ENCODE results near the gene SYCN. TPM values are rescaled to one million over a fixed set of nuclear protein-coding genes. Genes with fewer than 3 reads are reported as not detected.

SYCN gene
- polyA plus RNA-seq, 3 donors = not detected

DNA sequence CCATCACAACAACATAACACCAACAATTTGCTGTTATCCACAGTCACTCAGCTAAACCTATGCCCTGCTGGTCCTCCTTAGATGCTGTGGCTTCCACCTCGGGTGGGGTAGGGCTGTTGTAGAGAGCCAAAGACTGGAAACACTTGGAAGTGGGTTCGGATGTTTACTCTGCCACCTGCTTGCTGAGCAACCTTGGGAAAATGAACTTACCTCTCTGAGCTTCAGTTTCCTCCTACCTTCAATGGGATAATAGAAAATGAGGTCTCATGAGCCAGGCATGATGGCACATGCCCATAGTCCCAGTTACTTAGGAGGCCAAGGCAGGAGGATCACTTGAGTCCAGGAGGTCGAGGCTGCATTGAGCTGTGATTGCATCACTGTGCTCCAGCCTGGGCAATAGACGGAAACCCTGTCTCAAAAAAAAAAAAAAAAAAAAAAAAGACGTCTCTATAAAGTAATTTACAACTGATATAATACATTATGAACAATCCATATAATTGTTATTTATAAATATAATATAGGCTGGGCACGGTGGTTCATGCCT, 3.3 kb upstream of the SYCN start:
- TF ChIP-seq, protein P1, sequence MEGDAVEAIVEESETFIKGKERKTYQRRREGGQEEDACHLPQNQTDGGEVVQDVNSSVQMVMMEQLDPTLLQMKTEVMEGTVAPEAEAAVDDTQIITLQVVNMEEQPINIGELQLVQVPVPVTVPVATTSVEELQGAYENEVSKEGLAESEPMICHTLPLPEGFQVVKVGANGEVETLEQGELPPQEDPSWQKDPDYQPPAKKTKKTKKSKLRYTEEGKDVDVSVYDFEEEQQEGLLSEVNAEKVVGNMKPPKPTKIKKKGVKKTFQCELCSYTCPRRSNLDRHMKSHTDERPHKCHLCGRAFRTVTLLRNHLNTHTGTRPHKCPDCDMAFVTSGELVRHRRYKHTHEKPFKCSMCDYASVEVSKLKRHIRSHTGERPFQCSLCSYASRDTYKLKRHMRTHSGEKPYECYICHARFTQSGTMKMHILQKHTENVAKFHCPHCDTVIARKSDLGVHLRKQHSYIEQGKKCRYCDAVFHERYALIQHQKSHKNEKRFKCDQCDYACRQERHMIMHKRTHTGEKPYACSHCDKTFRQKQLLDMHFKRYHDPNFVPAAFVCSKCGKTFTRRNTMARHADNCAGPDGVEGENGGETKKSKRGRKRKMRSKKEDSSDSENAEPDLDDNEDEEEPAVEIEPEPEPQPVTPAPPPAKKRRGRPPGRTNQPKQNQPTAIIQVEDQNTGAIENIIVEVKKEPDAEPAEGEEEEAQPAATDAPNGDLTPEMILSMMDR (IDR thresholded peaks at IDR 0.05) = no peak
- intact Hi-C loops (cut with micrococcal nuclease) = no loop called here
- no peaks in the 10 kb centered on the region for H4K20me1 ChIP-seq (ENCODE audit: insufficient read depth, low read length)
- H3K27me3 Mint-ChIP-seq (ENCODE audit: low read depth in 3 of 3) = peaks cover 34 to 38% (median 38%) of the 10 kb centered on the region in 3 donors
- peaks cover 0 to 4% (median 2%) of the 10 kb centered on the region in 7 donors for H3K9me3 Mint-ChIP-seq
- no peaks in the 10 kb centered on the region for H3K9me3 ChIP-seq (replicated peaks in 1 of 2; ENCODE audit: control insufficient read depth in 1 of 2, insufficient read depth in 1 of 2, low read length in 2 of 2)
- H2AFZ ChIP-seq (ENCODE audit: insufficient read depth, low read depth, low read length, poor library complexity, severe bottlenecking) = no peak overlapping the region
- WGBS (ENCODE audit: insufficient coverage) = no CpG with 5 or more reads among the region's 6 CpGs
- H3K36me3 Mint-ChIP-seq = no peaks in the 10 kb centered on the region
- H3K36me3 ChIP-seq (replicated peaks in 1 of 2; ENCODE audit: control insufficient read depth in 1 of 2, insufficient read depth in 2 of 2, low read length in 2 of 2) = no peaks in the 10 kb centered on the region
- H3K27ac Mint-ChIP-seq = no peak overlapping the region
- H3K79me2 ChIP-seq (ENCODE audit: insufficient read depth, low read length) = no peaks in the 10 kb centered on the region
- no peaks in the 10 kb centered on the region for H3K4me1 ChIP-seq (ENCODE audit: control insufficient read depth in 1 of 2, insufficient read depth in 2 of 2, low read length in 2 of 2)
- no peak overlapping the region for H3K27ac ChIP-seq (ENCODE audit: low read depth in 1 of 2, low read length in 2 of 2)
- no peak overlapping the region for H3K4me3 ChIP-seq (replicated peaks in 1 of 3; ENCODE audit: low read depth in 2 of 3, low read length in 3 of 3)
- no peak for DNase-seq
- H3K4me2 ChIP-seq (replicated peaks; ENCODE audit: extremely low read depth, low read length, poor library complexity, severe bottlenecking) = no peak overlapping the region
- no peak overlapping the region for H3K9ac ChIP-seq (ENCODE audit: insufficient read depth, low read length, poor library complexity, severe bottlenecking)
- H3K4me1 Mint-ChIP-seq = no peaks in the 10 kb centered on the region
- no peak overlapping the region for H3K4me3 Mint-ChIP-seq
- H3K27me3 ChIP-seq (ENCODE audit: control insufficient read depth in 2 of 2, insufficient read depth in 2 of 2, low read length in 2 of 2) = peaks cover 0 to 26% of the 10 kb centered on the region in 2 donors

DNA sequence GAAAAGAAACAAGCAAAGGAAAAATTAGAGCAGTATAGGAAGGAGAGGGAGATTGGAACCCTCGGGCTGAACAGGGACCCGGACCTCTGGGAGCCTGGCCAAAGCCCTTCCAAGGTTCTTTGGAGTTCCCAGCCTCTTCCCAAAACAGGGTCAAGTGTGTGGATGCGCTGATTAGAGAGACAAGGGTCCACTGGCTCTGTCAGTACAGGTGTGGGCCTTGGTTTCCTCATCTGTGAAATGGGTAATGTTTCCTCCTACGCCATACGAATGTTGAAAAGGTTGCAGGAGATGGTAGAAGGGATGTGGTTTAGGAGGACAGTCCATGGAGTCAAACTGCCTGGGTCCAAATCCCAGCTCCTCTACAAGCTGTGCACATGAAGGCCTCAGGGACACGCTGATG, 2.1 kb upstream of the SYCN start:
- H3K4me2 ChIP-seq (replicated peaks; ENCODE audit: extremely low read depth, low read length, poor library complexity, severe bottlenecking) = no peak overlapping the region
- H3K4me1 Mint-ChIP-seq = no peaks in the 10 kb centered on the region
- peaks cover 39 to 50% (median 50%) of the 10 kb centered on the region in 3 donors for H3K27me3 Mint-ChIP-seq (ENCODE audit: low read depth in 3 of 3)

More for the DNA sequence above, 2.1 kb upstream of the SYCN start:
- Histone ChIP-seq H3K9me3 (replicated peaks in 1 of 2; ENCODE audit: control insufficient read depth in 1 of 2, insufficient read depth in 1 of 2, low read length in 2 of 2) (no peaks in the 10 kb centered on the region), H3K79me2 (ENCODE audit: insufficient read depth, low read length) (no peaks in the 10 kb centered on the region), H3K27me3 (ENCODE audit: control insufficient read depth in 2 of 2, insufficient read depth in 2 of 2, low read length in 2 of 2) (peaks cover 0 to 26% of the 10 kb centered on the region in 2 donors), H4K20me1 (ENCODE audit: insufficient read depth, low read length) (no peaks in the 10 kb centered on the region), H3K36me3 (replicated peaks in 1 of 2; ENCODE audit: control insufficient read depth in 1 of 2, insufficient read depth in 2 of 2, low read length in 2 of 2) (no peaks in the 10 kb centered on the region), H3K4me3 (replicated peaks in 1 of 3; ENCODE audit: low read depth in 2 of 3, low read length in 3 of 3) (no peak overlapping the region), H3K27ac (ENCODE audit: low read depth in 1 of 2, low read length in 2 of 2) (no peak overlapping the region), H2AFZ (ENCODE audit: insufficient read depth, low read depth, low read length, poor library complexity, severe bottlenecking) (no peak overlapping the region), H3K9ac (ENCODE audit: insufficient read depth, low read length, poor library complexity, severe bottlenecking) (no peak overlapping the region), H3K4me1 (ENCODE audit: control insufficient read depth in 1 of 2, insufficient read depth in 2 of 2, low read length in 2 of 2) (no peaks in the 10 kb centered on the region)
- 91% methylated on average over 4 of the region's 6 CpGs for WGBS (ENCODE audit: insufficient coverage)
- TF ChIP-seq, protein P1 (IDR thresholded peaks at IDR 0.05) = no peak
- peak overlapping the region in 1 of 7 donors; percentile 5 for H3K27ac Mint-ChIP-seq
- DNase-seq = no peak
- H3K36me3 Mint-ChIP-seq = no peaks in the 10 kb centered on the region
- H3K9me3 Mint-ChIP-seq = peaks cover 0 to 4% (median 2%) of the 10 kb centered on the region in 7 donors
- intact Hi-C loops (cut with micrococcal nuclease) = no loop called here
- H3K4me3 Mint-ChIP-seq = peak overlapping the region in 1 of 2 donors; percentile 39
